ENCODE measurements around the gene SLC4A2. TPM values are rescaled to one million over a fixed set of nuclear protein-coding genes. Genes with fewer than 3 reads are reported as not detected.
A peak's percentile ranks its signal among the peaks of the same experiment; 100 is the strongest.

The SLC4A2 gene
- total RNA-seq, 1 experiment from 2014 or later = 164 TPM

- peaks cover 43% of the 10 kb centered on the region for H3K4me1 Mint-ChIP-seq
- no peak overlapping the region for H3K27ac Mint-ChIP-seq
- ATAC-seq (no peak), DNase-seq (ENCODE audit: low spot score) (no peak)
- TF ChIP-seq FOXJ3 (CRISPR knock-in tag; IDR thresholded peaks at IDR 0.05; ENCODE audit: borderline replicate concordance) (no peak), ATF2 (CRISPR knock-in tag; IDR thresholded peaks at IDR 0.05; ENCODE audit: borderline replicate concordance, low read depth) (no peak), KAT7 (CRISPR knock-in tag; IDR thresholded peaks at IDR 0.05; ENCODE audit: borderline replicate concordance) (no peak), ZNF423 (CRISPR knock-in tag; IDR thresholded peaks at IDR 0.05) (no peak), E2F5 (CRISPR knock-in tag; IDR thresholded peaks at IDR 0.05) (no peak), ATF1 (CRISPR knock-in tag; IDR thresholded peaks at IDR 0.05) (no peak), OVOL2 (CRISPR knock-in tag; IDR thresholded peaks at IDR 0.05; ENCODE audit: borderline replicate concordance) (no peak), ZSCAN18 (CRISPR knock-in tag; IDR thresholded peaks at IDR 0.05) (no peak), ZMAT4 (CRISPR knock-in tag; IDR thresholded peaks at IDR 0.05) (no peak), E2F1 (CRISPR knock-in tag; IDR thresholded peaks at IDR 0.05) (no peak), ZBTB43 (CRISPR knock-in tag; IDR thresholded peaks at IDR 0.05) (no peak), CREM (CRISPR knock-in tag; IDR thresholded peaks at IDR 0.05) (no peak), AFF4 (CRISPR knock-in tag; IDR thresholded peaks at IDR 0.05; ENCODE audit: borderline replicate concordance) (no peak), CTCF (IDR thresholded peaks at IDR 0.05) (no peak), AR (CRISPR knock-in tag; IDR thresholded peaks at IDR 0.05) (no peak), USF2 (CRISPR knock-in tag; IDR thresholded peaks at IDR 0.05) (no peak), IRF2 (CRISPR knock-in tag; IDR thresholded peaks at IDR 0.05; ENCODE audit: borderline replicate concordance, low read depth) (no peak), GABPB1 (CRISPR knock-in tag; IDR thresholded peaks at IDR 0.05) (no peak)
- H3K27me3 Mint-ChIP-seq (ENCODE audit: low read depth) = peaks cover 82% of the 10 kb centered on the region
- peak overlapping the region; percentile 68 for H3K4me3 Mint-ChIP-seq
- H3K9me3 Mint-ChIP-seq = no peaks in the 10 kb centered on the region
- H3K36me3 Mint-ChIP-seq = no peaks in the 10 kb centered on the region
- ChIA-PET POLR2A (interaction anchor here (0.9 kb wide), 1 partner anchor 25 kb away, joined by 3 read pairs; no protein-coding TSS in a partner anchor), CTCF (interaction anchor here (0.5 to 6.3 kb wide), 32 partner anchors 9 to 210 kb away, joined by 3 to 112 read pairs (median 8); partner anchors contain the start of genes ABCB8, ABCF2, AOC1 and CDK5)
These were observed 41.9 kb upstream of the SLC4A2 start for GRCh38 chr7:151017370-151017952.
